Coronary artery (tissue), 2 donors: ENCODE measurements around the gene TSPAN13.

Source experiments
- DNase-seq: peaks from one replicate; pipeline ENCODE4 v3.0.0-alpha.2; 2017; ENCODE audit warnings: low spot score
- H3K27ac ChIP-seq, 2 donors: fragments of 200-600 bp; sonication (generic); one replicate each; pipeline ENCODE4 v1.5.1; 2016 to 2019
- H3K4me3 ChIP-seq: fragments of 200-600 bp; sonication (generic); 2 replicates; pipeline ENCODE4 v1.5.1; 2016; ENCODE audit warnings: mild to moderate bottlenecking, moderate library complexity
- TF ChIP-seq, protein P1 (sequence below): fragments of 200-600 bp; sonication (generic); IDR thresholded peaks from one replicate; pipeline ENCODE4 v1.5.1; 2019; ENCODE audit warnings: antibody characterized with exemption

The TSPAN13 gene

GRCh38 chr7:16718111-16718656 is 35.4 kb upstream of the TSPAN13 start:
- no peak overlapping the region for H3K4me3 ChIP-seq
- no peak overlapping the region for H3K27ac ChIP-seq
- TF ChIP-seq, protein P1, sequence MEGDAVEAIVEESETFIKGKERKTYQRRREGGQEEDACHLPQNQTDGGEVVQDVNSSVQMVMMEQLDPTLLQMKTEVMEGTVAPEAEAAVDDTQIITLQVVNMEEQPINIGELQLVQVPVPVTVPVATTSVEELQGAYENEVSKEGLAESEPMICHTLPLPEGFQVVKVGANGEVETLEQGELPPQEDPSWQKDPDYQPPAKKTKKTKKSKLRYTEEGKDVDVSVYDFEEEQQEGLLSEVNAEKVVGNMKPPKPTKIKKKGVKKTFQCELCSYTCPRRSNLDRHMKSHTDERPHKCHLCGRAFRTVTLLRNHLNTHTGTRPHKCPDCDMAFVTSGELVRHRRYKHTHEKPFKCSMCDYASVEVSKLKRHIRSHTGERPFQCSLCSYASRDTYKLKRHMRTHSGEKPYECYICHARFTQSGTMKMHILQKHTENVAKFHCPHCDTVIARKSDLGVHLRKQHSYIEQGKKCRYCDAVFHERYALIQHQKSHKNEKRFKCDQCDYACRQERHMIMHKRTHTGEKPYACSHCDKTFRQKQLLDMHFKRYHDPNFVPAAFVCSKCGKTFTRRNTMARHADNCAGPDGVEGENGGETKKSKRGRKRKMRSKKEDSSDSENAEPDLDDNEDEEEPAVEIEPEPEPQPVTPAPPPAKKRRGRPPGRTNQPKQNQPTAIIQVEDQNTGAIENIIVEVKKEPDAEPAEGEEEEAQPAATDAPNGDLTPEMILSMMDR: no peak
- DNase-seq: no peak

- TF ChIP-seq, protein P1: no peak
- no peak for DNase-seq
Measured at GRCh38 chr7:16719699-16720098, 33.9 kb upstream of the TSPAN13 start.

DNA sequence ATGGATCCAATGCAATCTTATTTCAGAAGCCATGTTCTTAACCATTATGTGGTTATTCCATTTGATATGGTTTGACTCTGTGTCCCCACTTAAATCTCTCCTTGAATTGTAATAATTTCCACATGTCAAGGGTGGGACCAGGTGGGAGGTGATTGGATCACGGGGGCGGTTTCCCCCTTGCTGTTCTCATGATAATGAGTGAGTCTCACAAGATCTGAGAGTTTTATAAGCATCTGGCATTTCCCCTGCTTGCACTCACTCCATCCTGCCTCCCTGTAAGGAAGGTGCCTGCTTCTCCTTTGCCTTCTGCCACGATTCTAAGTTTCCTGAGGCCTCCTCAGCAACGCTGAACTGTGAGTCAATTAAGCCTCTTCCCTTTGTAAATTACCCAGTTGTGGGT is 32.0 kb upstream of the TSPAN13 start:
- no peak overlapping the region for H3K27ac ChIP-seq
- no peak for DNase-seq

More at GRCh38 chr7:16719699-16720098, 33.9 kb upstream of the TSPAN13 start:
- Histone ChIP-seq H3K27ac (no peak overlapping the region), H3K4me3 (no peak overlapping the region)

GRCh38 chr7:16724344-16724743 is 29.2 kb upstream of the TSPAN13 start:
- DNase-seq: no peak
- no peak overlapping the region for H3K4me3 ChIP-seq
- no peak overlapping the region for H3K27ac ChIP-seq
- TF ChIP-seq, protein P1: no peak

More for the DNA sequence above, 32.0 kb upstream of the TSPAN13 start:
- H3K4me3 ChIP-seq: no peak overlapping the region
- TF ChIP-seq, protein P1: no peak

DNA sequence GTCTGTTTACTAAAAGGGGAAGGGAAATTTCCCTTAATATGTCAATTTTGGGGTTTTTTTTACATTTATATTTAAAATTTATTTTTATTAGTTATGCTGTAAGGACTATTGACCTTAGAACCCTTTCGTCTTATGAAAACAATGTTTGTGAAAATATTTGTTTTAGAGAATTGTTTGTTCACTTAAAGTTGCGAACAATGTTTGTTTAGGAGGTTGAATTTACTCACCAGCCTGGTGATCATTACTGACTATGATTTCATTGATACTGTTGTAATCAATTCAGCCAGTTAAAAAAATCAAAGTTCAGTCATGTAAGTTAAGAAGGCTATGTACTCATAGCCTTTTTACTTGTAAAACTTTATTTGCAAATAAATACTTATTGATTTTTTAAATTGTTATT is 27.4 kb upstream of the TSPAN13 start:
- TF ChIP-seq, protein P1: no peak
- Histone ChIP-seq H3K4me3 (no peak overlapping the region), H3K27ac (no peak overlapping the region)
- DNase-seq: no peak

GRCh38 chr7:16727736-16728135 is 25.8 kb upstream of the TSPAN13 start:
- Histone ChIP-seq H3K4me3 (no peak overlapping the region), H3K27ac (no peak overlapping the region)
- DNase-seq: no peak
- TF ChIP-seq, protein P1: no peak

GRCh38 chr7:16728811-16729210 is 24.7 kb upstream of the TSPAN13 start:
- Histone ChIP-seq H3K27ac (no peak overlapping the region), H3K4me3 (no peak overlapping the region)
- TF ChIP-seq, protein P1: no peak
- no peak for DNase-seq
